HEK293 (cell line): Measurements from ENCODE around the gene SORT1.
A peak's percentile ranks its signal among the peaks of the same experiment; 100 is the strongest.
"Not testable (repeated sequence)": the region's sequence is repeated elsewhere in the genome, so short reads cannot be mapped to it uniquely, and the experiment has no call there.

ENCODE experiments used
- CTCF ChIA-PET: fragments of 350-600 bp; formaldehyde crosslinking; extraction: SDS; loops from one replicate; lab custom pipeline; 2021; ENCODE audit warnings: antibody characterized with exemption; lab: Yijun Ruan, JAX
- POLR2A ChIA-PET: fragments of 300-600 bp; formaldehyde crosslinking; extraction: SDS; loops from one replicate; lab custom pipeline; 2020; ENCODE audit warnings: antibody characterized with exemption, inconsistent platforms; lab: Yijun Ruan, JAX
- H3K27ac ChIP-seq: fragments of 200-500 bp; sonication (Bioruptor generic); 2 replicates; pipeline ENCODE4 v1.5.1; 2014; ENCODE audit warnings: low read depth, low read length, control low read depth, inconsistent platforms; ENCODE audit errors: extremely low read depth
- H3K36me3 ChIP-seq, 2 experiments: fragments of 200-500 bp in 1 of 2; sonication (Bioruptor generic) in 1 of 2; 1 replicate in 1 of 2; 2 replicates in 1 of 2; pipeline ENCODE4 v1.5.1; 2014 to 2017; ENCODE audit warnings: inconsistent platforms in 2 of 2, low read length in 2 of 2; ENCODE audit not compliant: control insufficient read depth in 2 of 2, insufficient read depth in 1 of 2
- H3K4me1 ChIP-seq: fragments of 200-500 bp; sonication (Bioruptor generic); 2 replicates; pipeline ENCODE4 v1.5.1; 2014; ENCODE audit warnings: mild to moderate bottlenecking, low read length, inconsistent platforms; ENCODE audit not compliant: control insufficient read depth, insufficient read depth
- H3K4me3 ChIP-seq: 2 replicates; pipeline ENCODE4 v1.5.1; 2011; ENCODE audit warnings: low read depth, mild to moderate bottlenecking, control low read depth, low read length, moderate library complexity
- H3K9me3 ChIP-seq: fragments of 200-500 bp; sonication (Bioruptor generic); 2 replicates; pipeline ENCODE4 v1.5.1; 2014; ENCODE audit warnings: low read depth, low read length, inconsistent platforms; ENCODE audit not compliant: control insufficient read depth, insufficient read depth
- HIC1 ChIP-seq: fragments of 450-650 bp; formaldehyde crosslinking; IDR thresholded peaks from 2 replicates; pipeline ENCODE4 v1.5.1; 2016; ENCODE audit warnings: missing biosample characterization, missing genetic modification characterization
- HOXA7 ChIP-seq: sonication (generic); formaldehyde crosslinking; IDR thresholded peaks from 2 replicates; pipeline ENCODE4 v1.8.1; 2022; ENCODE audit warnings: missing genetic modification reagents, borderline replicate concordance
- MZF1 ChIP-seq: fragments of 450-650 bp; formaldehyde crosslinking; IDR thresholded peaks from 2 replicates; pipeline ENCODE4 v1.5.1; 2017; ENCODE audit warnings: missing biosample characterization, missing genetic modification characterization, borderline replicate concordance
- OVOL3 ChIP-seq: fragments of 450-650 bp; formaldehyde crosslinking; IDR thresholded peaks from 2 replicates; pipeline ENCODE4 v1.5.1; 2016; ENCODE audit warnings: missing biosample characterization, missing genetic modification characterization
- PATZ1 ChIP-seq: fragments of 450-650 bp; formaldehyde crosslinking; IDR thresholded peaks from 2 replicates; pipeline ENCODE4 v1.5.1; 2016; ENCODE audit warnings: missing biosample characterization, missing genetic modification characterization
- YY1 ChIP-seq: fragments of 450-650 bp; formaldehyde crosslinking; IDR thresholded peaks from 2 replicates; pipeline ENCODE4 v1.5.1; 2018; ENCODE audit warnings: missing biosample characterization, missing genetic modification characterization
- ZBTB17 ChIP-seq: fragments of 450-650 bp; formaldehyde crosslinking; IDR thresholded peaks from 2 replicates; pipeline ENCODE4 v1.5.1; 2016; ENCODE audit warnings: missing biosample characterization, missing genetic modification characterization
- ZBTB26 ChIP-seq: fragments of 450-650 bp; formaldehyde crosslinking; optimal IDR thresholded peaks from 2 replicates; pipeline ENCODE3; 2016; ENCODE audit warnings: missing biosample characterization, mild to moderate bottlenecking, missing genetic modification characterization
- ZNF112 ChIP-seq: fragments of 450-650 bp; formaldehyde crosslinking; IDR thresholded peaks from 2 replicates; pipeline ENCODE4 v1.5.0; 2017; ENCODE audit warnings: missing biosample characterization, missing genetic modification characterization
- ZNF302 ChIP-seq: fragments of 450-650 bp; formaldehyde crosslinking; IDR thresholded peaks from 2 replicates; pipeline ENCODE4 v1.5.1; 2016; ENCODE audit warnings: missing biosample characterization, missing genetic modification characterization, low read depth
- ZNF341 ChIP-seq: fragments of 450-650 bp; formaldehyde crosslinking; IDR thresholded peaks from 2 replicates; pipeline ENCODE4; 2016; ENCODE audit warnings: low read depth, missing biosample characterization, missing genetic modification characterization
- ZNF426 ChIP-seq: fragments of 450-650 bp; formaldehyde crosslinking; IDR thresholded peaks from 2 replicates; pipeline ENCODE4 v1.5.1; 2017; ENCODE audit warnings: missing biosample characterization, missing genetic modification characterization, mild to moderate bottlenecking, inconsistent platforms, moderate library complexity
- ZNF513 ChIP-seq: fragments of 450-650 bp; IDR thresholded peaks from 2 replicates; pipeline ENCODE4 v1.5.1; 2018; ENCODE audit warnings: missing biosample characterization, missing genetic modification characterization
- ZSCAN30 ChIP-seq: fragments of 450-650 bp; IDR thresholded peaks from 2 replicates; pipeline ENCODE4 v1.5.1; 2018; ENCODE audit warnings: missing biosample characterization, mild to moderate bottlenecking, missing genetic modification characterization, moderate library complexity

Gene SORT1

GRCh38 chr1:109292364-109292763, 105.4 kb downstream of the SORT1 start (continued):
- TF ChIP-seq HIC1 (tag by site-specific recombination) (no peak), YY1 (tag by site-specific recombination) (no peak), ZSCAN30 (tag by site-specific recombination) (no peak), PATZ1 (tag by site-specific recombination) (no peak)

- H3K4me1 ChIP-seq = no peaks in the 10 kb centered on the region
- H3K9me3 ChIP-seq = no peaks in the 10 kb centered on the region
- CTCF ChIA-PET = no interaction called here
- POLR2A ChIA-PET = interaction anchor here (0.6 to 2.3 kb wide), 2 partner anchors 8 to 85 kb away, joined by 3 to 9 read pairs; partner anchors contain the start of gene PSRC1
- H3K4me3 ChIP-seq = no peak overlapping the region
- H3K36me3 ChIP-seq = no peaks in the 10 kb centered on the region
- no peak overlapping the region for H3K27ac ChIP-seq
- TF ChIP-seq ZNF426 (tag by site-specific recombination) (no peak), MZF1 (tag by site-specific recombination) (no peak), ZBTB26 (tag by site-specific recombination) (no peak), OVOL3 (tag by site-specific recombination) (no peak), ZNF513 (tag by site-specific recombination) (no peak), HOXA7 (no peak), ZNF302 (tag by site-specific recombination) (no peak), ZNF112 (no peak)
- TF ChIP-seq, all 188 proteins: peak for 0
These were observed 106.7 kb downstream of the SORT1 start for GRCh38 chr1:109290998-109291397.

GRCh38 chr1:109290137-109290536, 107.6 kb downstream of the SORT1 start:
- ChIA-PET CTCF (no interaction called here), POLR2A (no interaction called here)
- H3K27ac ChIP-seq = no peak overlapping the region
- no peak overlapping the region for H3K4me3 ChIP-seq
- no peaks in the 10 kb centered on the region for H3K36me3 ChIP-seq
- H3K4me1 ChIP-seq = no peaks in the 10 kb centered on the region
- no peak for TF ChIP-seq ZBTB17 (tag by site-specific recombination)
- 0 out of 2 replicates have a peak, but pooled peaks have one; percentile 22 for TF ChIP-seq ZNF341 (tag by site-specific recombination)
- no peaks in the 10 kb centered on the region for H3K9me3 ChIP-seq

GRCh38 chr1:109286762-109287161, 111.0 kb downstream of the SORT1 start:
- H3K36me3 ChIP-seq, H3K4me3 ChIP-seq, H3K27ac ChIP-seq, CTCF ChIA-PET, POLR2A ChIA-PET, H3K4me1 ChIP-seq, H3K9me3 ChIP-seq: not testable (repeated sequence)
